Right lobe of liver (tissue), 6 donors: ENCODE results near the gene ENO3. TPM values are rescaled to one million over a fixed set of nuclear protein-coding genes. Genes with fewer than 3 reads are reported as not detected.
A peak's percentile ranks its signal among the peaks of the same experiment; 100 is the strongest.

Experiments used
- ATAC-seq, 4 donors: fragments of 200-7000 bp; cut with Tn5 transposase; one replicate each; pipeline ENCODE4 v1.9.1; 2020; ENCODE audit warnings: mild to moderate bottlenecking in 4 of 4, moderate library complexity in 4 of 4
- DNase-seq, 3 donors: peaks; one replicate each; pipeline ENCODE4 v3.0.0-alpha.2; 2020
- H3K27ac ChIP-seq, 3 donors: fragments of 200-600 bp; one replicate each; pipeline ENCODE4 v1.8.0; 2022
- H3K27me3 ChIP-seq, 2 donors: fragments of 200-600 bp; one replicate each; pipeline ENCODE4 v1.8.0; 2022
- H3K36me3 ChIP-seq, 4 donors: fragments of 200-600 bp; sonication (generic) in 1 of 4; one replicate each; pipeline versions ENCODE4 v1.5.1 to v1.8.0; 2017 to 2022; ENCODE audit warnings: control low read depth in 1 of 4
- H3K4me1 ChIP-seq, 4 donors: fragments of 200-600 bp; sonication (generic) in 1 of 4; one replicate each; pipeline versions ENCODE4 v1.5.1 to v1.8.0; 2017 to 2022; ENCODE audit warnings: control low read depth in 1 of 4
- H3K4me3 ChIP-seq, 3 donors: fragments of 200-600 bp; one replicate each; pipeline ENCODE4 v1.8.0; 2022
- H3K9me3 ChIP-seq, 4 donors: fragments of 200-600 bp; sonication (generic) in 1 of 4; one replicate each; pipeline versions ENCODE4 v1.5.1 to v1.8.0; 2017 to 2022; ENCODE audit warnings: control low read depth in 1 of 4
- CTCF ChIP-seq, 4 donors: fragments of 200-600 bp in 3 of 4; fragments of 450-650 bp in 1 of 4; IDR thresholded peaks; one replicate each; pipeline versions ENCODE4 v1.5.1 to v1.8.0; 2016 to 2022; ENCODE audit warnings: antibody characterized with exemption in 4 of 4, mild to moderate bottlenecking in 2 of 4
- POLR2A ChIP-seq: fragments of 450-650 bp; IDR thresholded peaks from one replicate; pipeline ENCODE4 v1.6.1; 2017; ENCODE audit warnings: antibody characterized with exemption, mild to moderate bottlenecking
- WGBS: methylation state at CpG from one replicate; pipeline ENCODE4 v1.1.6; 2018; ENCODE audit warnings: low coverage, low lambda C conversion rate; ENCODE audit not compliant: insufficient coverage; ENCODE audit errors: missing lambda C conversion rate; 5-methylcytosine and 5-hydroxymethylcytosine counted together
- intact Hi-C, 2 donors: fragments of 100-400 bp; cut with DNase I; formaldehyde crosslinking; loops; one replicate each; pipeline versions ENCODE4 v1.11.2 to v1.14.1; 2022
- total RNA-seq, 6 experiments: library from RNA; depleted of rRNA in 2 of 6; stranded (reverse); fragments of >200 nt in 2 of 6; fragmentation: NEBNext Ultra II Directional in 3 of 6; extraction: Animal tissue kit (Norgen Biotek cat#: 25700) in 3 of 6; gene quantifications; one replicate each; pipeline versions ENCODE4 v1.1.0 to v1.2.4, GENCODE V29; 2016 to 2023
- donor health status: DM: no; HTN: yes; CAD: no.
- donor health status: DM: no; HTN: no; CAD: no.
- donor health status: DM: no; HTN: no; CAD: no.
- donor health status: DM: no; HTN: yes; CAD: no.
- donor health status: DM: no; HTN: yes; CAD: no.

The ENO3 gene
- total RNA-seq, 6 experiments from 2014 or later, result 54.7 to 69.8 (median 58.7) TPM

- peak; percentile 67 to 79 (median 76) for ATAC-seq
- DNase-seq, result no peak
- intact Hi-C loops, result loop anchor here (5.0 to 10.0 kb wide), 2 partner anchors 82 to 84 kb away; no protein-coding TSS in a partner anchor
- Histone ChIP-seq H3K9me3 (no peaks in the 10 kb centered on the region), H3K4me3 (no peak overlapping the region), H3K36me3 (peaks cover 0 to 34% (median 14%) of the 10 kb centered on the region in 4 donors), H3K4me1 (no peaks in the 10 kb centered on the region), H3K27me3 (no peaks in the 10 kb centered on the region), H3K27ac (no peak overlapping the region)
- 11% methylated on average over 4 of the region's 6 CpGs for WGBS
- TF ChIP-seq POLR2A, result no peak
- TF ChIP-seq CTCF (IDR thresholded peaks at IDR 0.05), result peak; percentile 65 to 77 (median 68)
Measured at GRCh38 chr17:4980644-4981216, 29.8 kb downstream of the ENO3 start.

GRCh38 chr17:4982305-4982704, 31.4 kb downstream of the ENO3 start:
- Histone ChIP-seq H3K4me3 (no peak overlapping the region), H3K4me1 (peaks cover 0 to 8% (median 2%) of the 10 kb centered on the region in 4 donors), H3K36me3 (peaks cover 0 to 26% (median 10%) of the 10 kb centered on the region in 4 donors), H3K27ac (no peak overlapping the region), H3K9me3 (no peaks in the 10 kb centered on the region), H3K27me3 (no peaks in the 10 kb centered on the region)
- TF ChIP-seq POLR2A (no peak), CTCF (IDR thresholded peaks at IDR 0.05) (no peak)
- intact Hi-C loops, result loop anchor here (5.0 to 10.0 kb wide), 2 partner anchors 80 to 82 kb away; no protein-coding TSS in a partner anchor
- DNase-seq, result no peak
- WGBS, result 80% methylated on average over 5 of the region's 5 CpGs
- no peak for ATAC-seq

GRCh38 chr17:4986403-4986802, 35.5 kb downstream of the ENO3 start:
- H3K36me3 ChIP-seq, result peaks cover 0 to 9% (median 1%) of the 10 kb centered on the region in 4 donors
- no peaks in the 10 kb centered on the region for H3K27me3 ChIP-seq
- ATAC-seq (peak in 3 of 4 donors; percentile 1 to 7 (median 2)), DNase-seq (no peak)
- intact Hi-C loops, result loop anchor here in 1 of 2 donors (10.0 kb wide), 1 partner anchor 78 kb away; no protein-coding TSS in a partner anchor
- 10% methylated on average over 3 of the region's 5 CpGs for WGBS
- peaks cover 0 to 17% (median 2%) of the 10 kb centered on the region in 4 donors for H3K4me1 ChIP-seq
- peak overlapping the region; percentile 65 to 98 (median 84) for H3K4me3 ChIP-seq
- H3K27ac ChIP-seq, result peak overlapping the region; percentile 85 to 89 (median 87)
- H3K9me3 ChIP-seq, result no peaks in the 10 kb centered on the region
- TF ChIP-seq POLR2A, result no peak
- TF ChIP-seq CTCF (IDR thresholded peaks at IDR 0.05), result no peak

GRCh38 chr17:4986951-4987766, 36.2 kb downstream of the ENO3 start, which contains the start of gene CAMTA2:
CAMTA2 (minus strand) TSS chr17:4987675; CDS start chr17:4986222, 1,453 bp downstream.
- WGBS, result 2% methylated on average over 10 of the region's 78 CpGs
- Histone ChIP-seq H3K36me3 (peaks cover 0 to 9% (median 1%) of the 10 kb centered on the region in 4 donors), H3K4me1 (peaks cover 0 to 17% (median 2%) of the 10 kb centered on the region in 4 donors), H3K4me3 (peak within 1 kb of the TSS; percentile 65 to 98 (median 84)), H3K27me3 (no peaks in the 10 kb centered on the region), H3K9me3 (no peaks in the 10 kb centered on the region), H3K27ac (peak within 1 kb of the TSS; percentile 85 to 89 (median 87))
- ATAC-seq, result peak; percentile 88 to 92 (median 92)
- intact Hi-C loops, result loop anchor here in 1 of 2 donors (10.0 kb wide), 1 partner anchor 78 kb away; no protein-coding TSS in a partner anchor
- peak; percentile 67 for TF ChIP-seq POLR2A
- peak; percentile 72 to 85 (median 77) for TF ChIP-seq CTCF (IDR thresholded peaks at IDR 0.05)
- DNase-seq, result peak; percentile 90 to 92 (median 91)
